HG03095 (cell line): ENCODE measurements around the gene GLRA2.

ENCODE experiments used
- ATAC-seq: cut with Tn5 transposase; IDR thresholded peaks from one replicate; pipeline ENCODE4 v1.9.1; 2021; ENCODE audit warnings: moderate library complexity; ENCODE audit not compliant: unreplicated experiment

The GLRA2 gene

DNA sequence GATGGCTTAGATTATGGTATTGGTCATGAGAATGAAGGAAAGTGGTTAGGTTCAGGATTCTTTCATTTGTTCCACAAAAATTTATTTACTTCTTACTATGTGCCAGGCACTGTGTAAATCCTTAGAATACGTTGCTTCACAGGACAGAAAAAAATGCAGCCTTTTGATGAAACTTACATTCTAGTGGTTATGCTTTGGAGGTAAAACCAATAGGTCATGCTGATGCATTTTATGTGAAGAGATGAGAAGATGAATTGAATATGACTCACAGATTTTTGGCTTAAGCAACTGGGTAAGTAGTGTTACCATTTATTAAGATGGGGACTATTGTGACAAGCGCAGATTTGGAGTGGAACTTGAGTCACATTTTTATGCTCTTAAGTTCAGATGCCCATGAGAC lies 165.3 kb downstream of the GLRA2 start:
- no peak for ATAC-seq

DNA sequence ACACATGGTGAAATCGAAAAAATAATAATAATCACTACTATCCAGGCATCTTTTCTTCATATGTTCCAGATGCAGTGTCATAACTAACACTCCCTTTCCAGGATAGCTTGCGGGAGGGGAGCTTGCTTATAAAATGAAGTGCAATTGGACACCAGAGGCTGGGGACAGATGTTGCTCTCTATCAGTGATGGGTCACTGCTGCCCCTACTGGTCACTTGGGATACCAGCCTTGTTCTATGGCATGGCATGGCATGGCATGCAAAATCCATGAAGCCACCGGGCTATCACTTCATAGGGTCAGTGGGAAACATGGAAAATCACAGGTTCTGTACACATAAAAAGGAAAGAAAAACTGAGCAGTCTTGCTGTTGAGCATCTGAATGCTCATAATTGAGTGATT lies 168.1 kb downstream of the GLRA2 start:
- peak; percentile 52 for ATAC-seq

GRCh38 chrX:14698790-14699189 lies 169.5 kb downstream of the GLRA2 start:
- ATAC-seq = no peak

DNA sequence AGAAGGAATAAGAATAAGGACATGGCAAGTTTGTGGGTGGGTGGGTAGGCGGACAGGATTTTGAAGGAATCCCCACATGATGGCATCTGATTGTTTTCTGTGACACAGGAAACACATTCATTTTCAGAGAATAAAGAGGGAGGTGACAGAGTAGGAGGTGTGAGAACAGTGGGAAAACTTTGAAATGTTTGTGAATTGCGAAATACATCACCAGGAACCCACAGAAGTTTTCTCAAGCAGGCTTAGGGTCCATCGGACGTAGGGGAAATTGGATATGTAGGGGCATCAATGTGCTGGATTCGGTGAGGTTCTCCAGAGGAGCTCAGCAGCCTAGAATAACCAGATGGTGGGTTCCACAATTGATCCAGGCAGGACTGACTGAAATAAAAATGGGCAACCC lies 171.6 kb downstream of the GLRA2 start:
- no peak for ATAC-seq

DNA sequence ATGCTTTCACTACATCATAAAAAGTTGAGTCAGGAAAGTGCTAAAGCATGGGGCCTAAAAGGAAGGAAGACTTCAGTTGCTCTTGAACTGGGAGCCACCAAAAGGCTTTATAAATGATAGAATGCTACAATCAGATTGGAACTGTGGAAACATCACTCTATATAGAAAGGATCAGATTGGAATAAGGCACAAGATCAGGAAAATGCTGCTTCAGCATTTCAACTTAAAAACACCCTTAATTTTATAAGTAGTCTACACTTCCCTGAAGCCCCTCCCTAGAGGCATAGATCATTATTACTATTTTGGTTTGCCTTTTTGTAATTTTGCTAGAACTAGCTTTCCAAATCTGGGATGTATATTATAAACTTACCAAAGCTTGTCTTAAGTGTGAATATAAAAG lies 172.8 kb downstream of the GLRA2 start:
- ATAC-seq = no peak

DNA sequence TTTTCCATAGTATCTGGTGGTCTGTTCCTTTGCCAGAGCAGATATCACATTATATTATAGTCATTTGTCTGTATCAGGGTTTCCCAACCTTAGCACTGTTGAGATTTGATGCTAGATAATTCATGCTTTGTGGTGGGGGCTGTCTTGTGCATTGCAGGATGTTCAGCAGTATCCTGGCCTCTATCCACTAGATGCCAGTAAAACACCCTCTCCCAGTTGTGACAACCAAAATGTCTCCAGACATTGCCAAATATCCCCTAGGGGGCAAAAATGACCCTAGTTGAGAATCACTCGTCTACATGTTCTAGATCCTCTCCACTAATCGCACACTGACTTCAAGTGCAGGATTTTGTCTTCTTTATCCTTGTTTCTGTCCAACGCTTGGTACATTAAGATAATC lies 182.8 kb downstream of the GLRA2 start:
- no peak for ATAC-seq

DNA sequence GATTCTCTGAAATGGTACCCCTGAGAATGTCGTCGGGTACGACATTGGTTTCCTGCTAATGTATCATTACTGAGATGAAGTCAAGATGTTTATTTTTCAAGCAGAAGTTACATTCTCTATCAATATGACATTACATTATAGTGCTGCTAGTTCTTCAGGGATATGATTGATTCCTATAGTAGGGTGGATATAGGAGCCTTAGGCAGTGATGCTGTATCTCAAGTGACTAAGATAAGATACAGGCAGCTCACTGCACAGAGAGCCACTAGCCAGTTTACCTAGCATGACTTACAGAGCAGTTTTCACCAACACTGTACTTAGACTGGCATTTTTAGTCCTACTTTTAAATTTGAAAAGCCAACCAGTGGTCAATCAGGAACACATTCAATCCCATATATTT lies 188.6 kb downstream of the GLRA2 start:
- no peak for ATAC-seq

- no peak for ATAC-seq
Observed at GRCh38 chrX:14718403-14718802, 189.1 kb downstream of the GLRA2 start.

DNA sequence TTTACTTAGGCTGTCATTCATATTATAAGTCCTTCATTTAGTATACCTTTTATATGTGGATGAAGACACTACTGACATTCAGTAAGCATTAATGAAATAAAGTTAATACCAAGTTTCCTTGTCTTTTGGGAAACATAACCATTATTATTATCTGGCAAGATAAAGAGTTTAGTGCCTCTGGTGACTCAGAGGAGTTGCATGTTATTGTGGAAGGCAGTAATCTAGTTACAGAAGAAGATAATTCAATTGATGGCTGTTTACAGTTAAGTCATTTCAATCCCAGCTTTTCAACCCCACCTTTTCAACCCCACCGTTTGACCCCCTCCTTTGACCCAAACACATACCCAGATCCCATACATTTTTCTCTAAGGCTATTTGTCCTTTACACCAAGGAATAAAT lies 199.7 kb downstream of the GLRA2 start:
- ATAC-seq = no peak

DNA sequence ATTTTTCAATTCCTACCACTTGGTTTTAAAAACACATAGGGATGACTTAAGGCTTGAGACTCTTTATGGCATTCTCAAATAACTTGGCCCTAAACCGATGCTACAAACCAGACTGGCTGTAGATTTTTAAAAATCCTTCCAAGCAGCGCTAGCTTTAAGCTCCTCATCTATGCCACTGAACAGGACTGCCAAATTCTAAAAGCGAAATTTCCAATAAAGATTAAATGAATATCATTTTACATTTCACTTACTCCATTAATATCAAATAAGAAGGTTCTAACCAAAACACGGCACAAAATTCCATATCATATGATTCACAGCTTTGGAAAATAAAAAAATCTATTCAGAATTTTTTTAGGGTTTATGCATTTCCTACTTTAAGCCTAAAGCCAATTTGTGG lies 209.3 kb downstream of the GLRA2 start:
- ATAC-seq = no peak

DNA sequence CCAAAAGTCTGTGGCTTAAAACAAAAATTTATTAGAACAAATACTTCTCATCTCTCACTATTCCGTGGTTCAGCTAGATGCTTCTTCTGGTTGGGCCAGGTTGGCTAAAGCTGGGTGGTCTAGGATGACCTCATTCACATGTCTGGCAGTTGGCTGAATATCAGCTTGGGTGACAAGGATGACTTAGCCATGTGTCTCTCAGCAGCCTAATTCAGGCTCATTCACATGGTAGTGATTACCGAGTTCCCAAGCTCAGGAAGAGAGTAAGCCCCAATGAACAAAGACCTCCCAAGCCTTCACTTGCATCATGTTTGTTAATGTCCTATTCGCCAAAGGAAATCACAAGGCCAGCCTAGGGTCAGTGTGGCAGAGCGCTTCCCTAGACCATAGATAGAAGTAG lies 224.1 kb downstream of the GLRA2 start:
- ATAC-seq = no peak

DNA sequence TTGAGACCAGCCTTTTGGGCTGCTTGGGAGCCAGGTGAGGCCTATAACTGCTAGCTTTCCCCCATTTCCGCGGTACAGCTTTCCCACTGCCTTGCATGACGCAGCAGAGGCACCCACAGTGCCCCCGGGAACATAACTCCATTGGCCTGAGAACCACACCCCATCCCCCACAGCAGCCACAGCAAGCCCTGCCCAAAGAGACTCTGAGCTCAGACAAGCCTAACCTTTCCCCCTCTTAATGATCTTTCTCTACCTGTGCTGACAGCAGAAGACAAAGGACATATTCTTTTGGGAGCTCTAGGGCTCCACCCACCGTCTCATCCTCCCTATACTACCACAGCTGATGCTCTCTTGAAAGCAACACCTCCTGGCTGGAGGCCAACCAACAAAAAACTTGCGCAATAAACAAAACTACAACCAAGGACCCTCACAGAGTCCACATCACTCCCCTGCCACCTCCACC lies 228.7 kb downstream of the GLRA2 start:
- ATAC-seq = no peak

- ATAC-seq = no peak
Observed at GRCh38 chrX:14775416-14775815, 246.1 kb downstream of the GLRA2 start.

DNA sequence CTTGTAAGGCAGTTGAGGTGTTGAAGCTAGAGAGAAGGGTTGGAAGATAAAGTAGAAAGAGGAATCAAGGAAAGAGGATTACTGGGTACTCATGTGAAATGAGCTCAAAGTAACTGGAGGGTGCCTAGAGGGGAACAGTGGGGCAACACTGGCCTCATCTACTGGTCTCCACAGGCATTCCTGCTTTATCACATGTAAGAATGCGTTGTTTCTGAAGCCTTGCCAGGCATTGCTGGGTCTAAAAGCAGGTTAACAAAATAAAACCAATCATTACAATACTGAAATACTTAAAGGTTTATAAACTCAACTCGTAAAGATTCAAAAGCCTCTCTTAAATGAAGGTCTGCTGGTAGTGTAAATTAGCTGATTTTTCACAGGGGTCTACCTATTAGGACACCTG lies 247.6 kb downstream of the GLRA2 start:
- ATAC-seq = no peak

DNA sequence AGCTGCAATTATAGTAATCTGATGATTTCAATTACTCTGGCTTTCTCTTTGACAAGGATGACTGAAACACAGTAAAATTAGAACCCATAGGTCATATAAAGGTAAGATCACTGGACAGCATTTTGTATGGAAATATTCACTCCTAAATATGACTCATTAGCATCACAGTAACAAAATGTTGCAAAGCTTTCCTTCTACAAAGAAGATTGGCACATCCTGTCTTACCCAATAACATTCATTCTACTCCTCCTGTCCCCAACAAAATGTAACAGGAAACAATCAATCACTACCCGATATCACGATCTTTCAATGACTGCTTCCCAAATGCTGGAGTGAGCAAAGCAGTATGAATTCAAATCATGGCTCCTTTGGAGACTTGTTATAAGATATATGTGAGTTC lies 248.2 kb downstream of the GLRA2 start:
- ATAC-seq = no peak

GRCh38 chrX:14779580-14779979 lies 250.2 kb downstream of the GLRA2 start:
- no peak for ATAC-seq
